ENCODE measurements around the gene DNM3.
"Not testable (repeated sequence)": the region's sequence is repeated elsewhere in the genome, so short reads cannot be mapped to it uniquely, and the experiment has no call there.

DNM3 gene

GRCh38 chr1:172360985-172361384 lies 519.7 kb downstream of the DNM3 start:
- no peak for DNase-seq (ENCODE audit: low spot score)

GRCh38 chr1:172363852-172364251 lies 522.6 kb downstream of the DNM3 start:
- DNase-seq (ENCODE audit: low spot score) = no peak

- DNase-seq (ENCODE audit: low spot score) = not testable (repeated sequence)
Observed at GRCh38 chr1:172371646-172372045, 530.3 kb downstream of the DNM3 start.

GRCh38 chr1:172373864-172374263 lies 532.6 kb downstream of the DNM3 start:
- DNase-seq (ENCODE audit: low spot score) = no peak

- DNase-seq (ENCODE audit: low spot score) = no peak
Observed at GRCh38 chr1:172375211-172375631, 533.9 kb downstream of the DNM3 start.

- DNase-seq (ENCODE audit: low spot score) = no peak
Observed at GRCh38 chr1:172376431-172376830, 535.1 kb downstream of the DNM3 start.

GRCh38 chr1:172377565-172377964 lies 536.3 kb downstream of the DNM3 start:
- no peak for DNase-seq (ENCODE audit: low spot score)

- no peak for DNase-seq (ENCODE audit: low spot score)
Observed at GRCh38 chr1:172378109-172378760, 536.9 kb downstream of the DNM3 start.

GRCh38 chr1:172380441-172381244 lies 539.3 kb downstream of the DNM3 start:
- DNase-seq (ENCODE audit: low spot score) = no peak

- no peak for DNase-seq (ENCODE audit: low spot score)
Observed at GRCh38 chr1:172381946-172382345, 540.6 kb downstream of the DNM3 start.

GRCh38 chr1:172382406-172382805 lies 541.1 kb downstream of the DNM3 start:
- DNase-seq (ENCODE audit: low spot score) = no peak

- DNase-seq (ENCODE audit: low spot score) = no peak
Observed at GRCh38 chr1:172382990-172383389, 541.7 kb downstream of the DNM3 start.

GRCh38 chr1:172383536-172383935 lies 542.2 kb downstream of the DNM3 start:
- DNase-seq (ENCODE audit: low spot score) = no peak

- no peak for DNase-seq (ENCODE audit: low spot score)
Observed at GRCh38 chr1:172384656-172385055, 543.4 kb downstream of the DNM3 start.

- no peak for DNase-seq (ENCODE audit: low spot score)
Observed at GRCh38 chr1:172386046-172386445, 544.7 kb downstream of the DNM3 start.

GRCh38 chr1:172388490-172388889 lies 547.2 kb downstream of the DNM3 start:
- DNase-seq (ENCODE audit: low spot score) = no peak

GRCh38 chr1:172390301-172390682 lies 549.0 kb downstream of the DNM3 start:
- no peak for DNase-seq (ENCODE audit: low spot score)

GRCh38 chr1:172390683-172391551 lies 549.6 kb downstream of the DNM3 start:
- no peak for DNase-seq (ENCODE audit: low spot score)

GRCh38 chr1:172391976-172392375 lies 550.7 kb downstream of the DNM3 start:
- no peak for DNase-seq (ENCODE audit: low spot score)

GRCh38 chr1:172393354-172393753 lies 552.1 kb downstream of the DNM3 start:
- no peak for DNase-seq (ENCODE audit: low spot score)

- DNase-seq (ENCODE audit: low spot score) = no peak
Observed at GRCh38 chr1:172394141-172394751, 552.9 kb downstream of the DNM3 start.

GRCh38 chr1:172394811-172395210 lies 553.5 kb downstream of the DNM3 start:
- no peak for DNase-seq (ENCODE audit: low spot score)

Measured in left forelimb (tissue), 1 donor.